ENCODE results near the gene GJC1. TPM values are rescaled to one million over a fixed set of nuclear protein-coding genes. Genes with fewer than 3 reads are reported as not detected.

The GJC1 gene
- total and polyA plus RNA-seq, 2 of the 8 experiments (the other 6 are each of a cell fraction or from before 2014, with no cell fraction given) = 29.1 to 154 TPM

DNA sequence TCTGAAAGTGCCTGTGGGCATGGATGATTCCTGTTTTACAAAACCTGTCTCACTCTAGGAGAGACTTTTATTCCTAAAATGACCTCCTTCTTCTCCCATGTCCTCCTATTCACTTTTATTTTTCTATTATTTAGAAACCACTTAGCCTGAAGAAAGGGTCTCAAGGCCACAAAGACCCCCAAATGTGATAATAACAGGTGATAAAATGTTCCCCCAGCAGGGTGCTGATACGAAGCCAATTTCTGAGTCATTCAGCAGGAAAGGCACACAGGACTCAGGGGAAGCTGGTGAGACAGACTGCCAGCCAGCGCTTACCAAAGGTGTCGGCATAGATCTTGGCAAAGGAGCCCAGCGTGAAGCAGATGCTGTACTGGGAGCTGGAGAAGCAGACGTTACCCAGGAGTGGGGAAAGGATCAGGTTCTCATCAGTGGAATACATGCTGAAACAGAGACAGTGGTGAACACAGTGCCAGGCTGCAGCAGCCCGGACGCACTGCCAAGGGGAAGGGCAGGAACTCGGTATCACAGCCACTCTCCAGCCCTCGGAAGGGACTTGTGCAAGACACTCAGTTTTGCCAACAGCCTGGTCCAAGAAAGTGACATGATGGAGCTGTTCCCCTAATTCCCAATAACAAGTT lies 42.2 kb upstream of the GJC1 start (continued):
- TF ChIP-seq RFX5 (IDR thresholded peaks at IDR 0.05; ENCODE audit: borderline replicate concordance, low read depth, low read length) (no peak), ZNF274 (IDR thresholded peaks at IDR 0.05; ENCODE audit: borderline replicate concordance, extremely low read depth, low read length) (no peak), CBX8 (IDR thresholded peaks at IDR 0.05; ENCODE audit: borderline replicate concordance, low read depth, low read length) (no peak), HDAC2 (IDR thresholded peaks at IDR 0.05; ENCODE audit: borderline replicate concordance in 1 of 2, low read depth in 2 of 2, low read length in 2 of 2) (no peak), JUND (IDR thresholded peaks at IDR 0.05; ENCODE audit: low read length) (no peak), MAFK (IDR thresholded peaks at IDR 0.05; ENCODE audit: low read depth, low read length) (no peak)

All from H1 (cell line).